Measurements from ENCODE around the gene TFCP2L1. TPM values are rescaled to one million over a fixed set of nuclear protein-coding genes. Genes with fewer than 3 reads are reported as not detected.

TFCP2L1 gene
- total RNA-seq, 2 experiments from 2014 or later, result 0.17 to 0.30 TPM

DNA sequence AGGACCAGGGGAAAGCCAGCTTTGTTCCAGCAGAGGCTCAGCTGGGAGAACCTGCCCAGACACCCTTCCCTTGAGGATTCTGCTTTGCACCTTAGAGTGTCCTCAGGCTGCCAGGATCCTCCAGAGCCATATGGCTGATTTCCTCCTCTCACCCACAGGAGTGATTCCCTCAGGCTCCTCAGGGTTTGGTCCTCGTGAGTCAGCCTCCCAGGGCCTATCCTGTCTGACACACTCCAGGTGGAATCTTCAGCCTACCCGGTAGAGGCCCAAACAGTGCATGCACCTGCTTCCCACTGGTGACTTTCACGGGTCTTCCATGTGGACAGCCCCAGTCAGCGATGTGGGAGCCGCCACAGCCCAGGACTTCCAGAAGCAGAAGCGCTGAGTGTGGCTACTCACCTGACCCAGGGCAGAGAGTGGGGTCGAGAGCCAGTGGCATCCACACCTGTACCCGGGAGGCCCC lies 73.3 kb downstream of the TFCP2L1 start:
- Histone ChIP-seq H3K27ac (ENCODE audit: low read depth in 1 of 2, low read length in 2 of 2) (no peak overlapping the region), H3K36me3 (ENCODE audit: insufficient read depth, low read length) (no peaks in the 10 kb centered on the region), H3K4me3 (ENCODE audit: low read length) (no peak overlapping the region), H3K4me1 (ENCODE audit: insufficient read depth, low read length) (no peaks in the 10 kb centered on the region), H3K27me3 (ENCODE audit: control insufficient read depth in 1 of 2, insufficient read depth in 2 of 2, low read length in 2 of 2) (no peaks in the 10 kb centered on the region), H3K9me3 (ENCODE audit: control insufficient read depth in 1 of 2, insufficient read depth in 1 of 2, low read length in 2 of 2) (peaks cover 0 to 7% of the 10 kb centered on the region in 2 experiments)
- POLR2A ChIA-PET, result no interaction called here
- ATAC-seq (ENCODE audit: poor library complexity) (no peak), DNase-seq (no peak)
- TF ChIP-seq, protein P1, sequence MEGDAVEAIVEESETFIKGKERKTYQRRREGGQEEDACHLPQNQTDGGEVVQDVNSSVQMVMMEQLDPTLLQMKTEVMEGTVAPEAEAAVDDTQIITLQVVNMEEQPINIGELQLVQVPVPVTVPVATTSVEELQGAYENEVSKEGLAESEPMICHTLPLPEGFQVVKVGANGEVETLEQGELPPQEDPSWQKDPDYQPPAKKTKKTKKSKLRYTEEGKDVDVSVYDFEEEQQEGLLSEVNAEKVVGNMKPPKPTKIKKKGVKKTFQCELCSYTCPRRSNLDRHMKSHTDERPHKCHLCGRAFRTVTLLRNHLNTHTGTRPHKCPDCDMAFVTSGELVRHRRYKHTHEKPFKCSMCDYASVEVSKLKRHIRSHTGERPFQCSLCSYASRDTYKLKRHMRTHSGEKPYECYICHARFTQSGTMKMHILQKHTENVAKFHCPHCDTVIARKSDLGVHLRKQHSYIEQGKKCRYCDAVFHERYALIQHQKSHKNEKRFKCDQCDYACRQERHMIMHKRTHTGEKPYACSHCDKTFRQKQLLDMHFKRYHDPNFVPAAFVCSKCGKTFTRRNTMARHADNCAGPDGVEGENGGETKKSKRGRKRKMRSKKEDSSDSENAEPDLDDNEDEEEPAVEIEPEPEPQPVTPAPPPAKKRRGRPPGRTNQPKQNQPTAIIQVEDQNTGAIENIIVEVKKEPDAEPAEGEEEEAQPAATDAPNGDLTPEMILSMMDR (IDR thresholded peaks at IDR 0.05), result no peak
- H3K4me3 Mint-ChIP-seq, result no peak overlapping the region
- no peaks in the 10 kb centered on the region for H3K9me3 Mint-ChIP-seq
- peaks cover 11% of the 10 kb centered on the region for H3K27me3 Mint-ChIP-seq
- intact Hi-C loops (cut with DNase I, micrococcal nuclease), result no loop called here
- no peak overlapping the region for H3K27ac Mint-ChIP-seq
- H3K36me3 Mint-ChIP-seq (ENCODE audit: low read depth), result no peaks in the 10 kb centered on the region
- H3K4me1 Mint-ChIP-seq (ENCODE audit: low read depth), result no peaks in the 10 kb centered on the region
- CTCF ChIA-PET, result no interaction called here

DNA sequence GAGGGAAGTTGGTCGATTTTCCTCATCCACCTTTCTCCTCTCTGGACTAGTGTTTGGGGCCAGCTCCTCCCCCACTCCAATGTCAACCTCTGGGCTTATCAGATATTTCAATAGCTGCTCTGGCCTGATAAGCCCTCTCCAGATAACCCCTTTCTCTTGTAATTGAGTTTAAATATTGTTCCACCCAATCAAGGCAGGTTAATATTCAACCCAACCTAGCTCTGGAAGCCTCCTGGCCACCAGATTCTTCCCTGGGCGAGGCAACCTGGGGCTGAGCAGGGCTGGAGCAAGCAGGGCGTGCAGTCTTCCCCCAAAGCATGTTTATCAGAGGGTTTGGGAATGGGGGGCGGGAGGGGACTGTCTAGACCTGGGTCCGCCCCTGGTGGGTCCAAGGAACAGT lies 73.8 kb downstream of the TFCP2L1 start:
- Mint-ChIP-seq H3K4me1 (ENCODE audit: low read depth) (no peaks in the 10 kb centered on the region), H3K4me3 (no peak overlapping the region), H3K9me3 (no peaks in the 10 kb centered on the region), H3K27me3 (peaks cover 11% of the 10 kb centered on the region), H3K27ac (no peak overlapping the region), H3K36me3 (ENCODE audit: low read depth) (no peaks in the 10 kb centered on the region)
- POLR2A ChIA-PET, result no interaction called here
- TF ChIP-seq, protein P1 (IDR thresholded peaks at IDR 0.05), result no peak
- CTCF ChIA-PET, result no interaction called here
- H3K4me3 ChIP-seq (ENCODE audit: low read length), result no peak overlapping the region
- H3K27ac ChIP-seq (ENCODE audit: low read depth in 1 of 2, low read length in 2 of 2), result no peak overlapping the region
- intact Hi-C loops (cut with DNase I, micrococcal nuclease), result no loop called here
- no peaks in the 10 kb centered on the region for H3K27me3 ChIP-seq (ENCODE audit: control insufficient read depth in 1 of 2, insufficient read depth in 2 of 2, low read length in 2 of 2)
- H3K36me3 ChIP-seq (ENCODE audit: insufficient read depth, low read length), result no peaks in the 10 kb centered on the region
- peaks cover 0 to 7% of the 10 kb centered on the region in 2 experiments for H3K9me3 ChIP-seq (ENCODE audit: control insufficient read depth in 1 of 2, insufficient read depth in 1 of 2, low read length in 2 of 2)
- no peak for ATAC-seq (ENCODE audit: poor library complexity)
- no peaks in the 10 kb centered on the region for H3K4me1 ChIP-seq (ENCODE audit: insufficient read depth, low read length)
- DNase-seq, result no peak

DNA sequence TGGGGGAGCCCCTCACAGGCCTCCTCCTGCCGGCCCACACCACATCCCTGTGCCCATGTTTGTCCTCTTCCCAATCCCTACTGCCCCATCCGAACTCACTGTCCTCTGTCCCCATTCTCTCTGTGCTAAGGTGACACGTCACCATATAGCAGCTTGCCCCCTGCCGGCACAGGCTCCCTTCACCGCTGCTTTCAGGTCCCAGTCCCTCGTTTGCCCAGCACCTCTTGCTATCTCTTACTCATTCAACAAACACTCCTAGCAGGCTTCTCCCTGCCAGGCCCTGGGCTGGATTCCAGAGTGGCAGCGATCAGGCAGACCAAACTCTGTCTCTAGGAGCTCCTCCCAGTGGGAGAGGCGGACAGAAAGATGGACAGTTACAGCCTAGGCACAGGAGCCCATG lies 74.3 kb downstream of the TFCP2L1 start:
- Mint-ChIP-seq H3K4me1 (ENCODE audit: low read depth) (no peaks in the 10 kb centered on the region), H3K36me3 (ENCODE audit: low read depth) (no peaks in the 10 kb centered on the region), H3K9me3 (no peaks in the 10 kb centered on the region), H3K27ac (no peak overlapping the region), H3K27me3 (peaks cover 8% of the 10 kb centered on the region), H3K4me3 (no peak overlapping the region)
- no peak overlapping the region for H3K4me3 ChIP-seq (ENCODE audit: low read length)
- H3K27me3 ChIP-seq (ENCODE audit: control insufficient read depth in 1 of 2, insufficient read depth in 2 of 2, low read length in 2 of 2), result no peaks in the 10 kb centered on the region
- TF ChIP-seq, protein P1 (IDR thresholded peaks at IDR 0.05), result no peak
- H3K36me3 ChIP-seq (ENCODE audit: insufficient read depth, low read length), result no peaks in the 10 kb centered on the region
- ChIA-PET POLR2A (no interaction called here), CTCF (no interaction called here)
- H3K4me1 ChIP-seq (ENCODE audit: insufficient read depth, low read length), result no peaks in the 10 kb centered on the region
- intact Hi-C loops (cut with DNase I, micrococcal nuclease), result no loop called here
- H3K9me3 ChIP-seq (ENCODE audit: control insufficient read depth in 1 of 2, insufficient read depth in 1 of 2, low read length in 2 of 2), result peaks cover 0 to 7% of the 10 kb centered on the region in 2 experiments
- no peak overlapping the region for H3K27ac ChIP-seq (ENCODE audit: low read depth in 1 of 2, low read length in 2 of 2)
- ATAC-seq (ENCODE audit: poor library complexity) (no peak), DNase-seq (no peak)
